ENCODE measurements around the gene DYRK1B. TPM values are rescaled to one million over a fixed set of nuclear protein-coding genes. Genes with fewer than 3 reads are reported as not detected.
A peak's percentile ranks its signal among the peaks of the same experiment; 100 is the strongest.

Gene DYRK1B
- total RNA-seq, 2 donors from 2014 or later, result 8.8 to 17.6 TPM

GRCh38 chr19:39792999-39793546 lies 40.9 kb downstream of the DYRK1B start:
- peaks cover 14% of the 10 kb centered on the region for H3K27me3 Mint-ChIP-seq
- H3K36me3 Mint-ChIP-seq (ENCODE audit: low read depth), result no peaks in the 10 kb centered on the region
- H3K4me3 Mint-ChIP-seq, result peak overlapping the region; percentile 71
- ATAC-seq (replicated peaks), result peak; percentile 98
- H3K4me1 Mint-ChIP-seq, result no peaks in the 10 kb centered on the region
- H3K27ac Mint-ChIP-seq, result no peak overlapping the region
- H3K9me3 Mint-ChIP-seq, result peaks cover 7% of the 10 kb centered on the region

- ATAC-seq (replicated peaks), result no peak
These were observed 45.7 kb downstream of the DYRK1B start for GRCh38 chr19:39788244-39788643.

GRCh38 chr19:39780894-39781293 lies 53.1 kb downstream of the DYRK1B start:
- no peak for ATAC-seq (replicated peaks)
- no peak overlapping the region for H3K27ac Mint-ChIP-seq
- H3K4me3 Mint-ChIP-seq, result no peak overlapping the region
- no peaks in the 10 kb centered on the region for H3K36me3 Mint-ChIP-seq (ENCODE audit: low read depth)
- no peaks in the 10 kb centered on the region for H3K9me3 Mint-ChIP-seq
- H3K4me1 Mint-ChIP-seq, result no peaks in the 10 kb centered on the region
- peaks cover 46% of the 10 kb centered on the region for H3K27me3 Mint-ChIP-seq

More at GRCh38 chr19:39788244-39788643, 45.7 kb downstream of the DYRK1B start:
- no peak overlapping the region for H3K4me3 Mint-ChIP-seq
- no peaks in the 10 kb centered on the region for H3K4me1 Mint-ChIP-seq
- no peak overlapping the region for H3K27ac Mint-ChIP-seq
- H3K36me3 Mint-ChIP-seq (ENCODE audit: low read depth), result no peaks in the 10 kb centered on the region
- H3K27me3 Mint-ChIP-seq, result peaks cover 29% of the 10 kb centered on the region
- H3K9me3 Mint-ChIP-seq, result peaks cover 10% of the 10 kb centered on the region

GRCh38 chr19:39778763-39779162 lies 55.2 kb downstream of the DYRK1B start, which contains the start of gene LEUTX:
Gene LEUTX (plus strand): TSS chr19:39778854. CDS start chr19:39778921, 67 bp downstream.
- Mint-ChIP-seq H3K36me3 (ENCODE audit: low read depth) (no peaks in the 10 kb centered on the region), H3K27ac (no peak within 1 kb of the TSS), H3K4me3 (no peak within 1 kb of the TSS), H3K4me1 (no peaks in the 10 kb centered on the region), H3K9me3 (no peaks in the 10 kb centered on the region), H3K27me3 (peaks cover 36% of the 10 kb centered on the region)
- peak; percentile 96 for ATAC-seq (replicated peaks)

Other genes with a start within 250 kb of the DYRK1B start
- gene LGALS13, start 231.6 kb downstream of the DYRK1B start, total RNA-seq, result not detected
- not detected for gene LGALS16, start 178.2 kb downstream of the DYRK1B start, total RNA-seq
- gene LGALS14, start 129.7 kb downstream of the DYRK1B start, total RNA-seq, result 1 to 10 TPM in 1 of 2 donors, under 1 TPM in 1; 0.69 to 2.2 TPM
- gene CLC, start 96.1 kb downstream of the DYRK1B start, total RNA-seq, result not detected
- gene LEUTX, start 55.3 kb downstream of the DYRK1B start, total RNA-seq, result not detected
- gene FBL, start 12.2 kb upstream of the DYRK1B start, total RNA-seq, result 100 to 1,000 TPM; 513 to 639 TPM
- 10 to 100 TPM in 1 of 2 donors, 1 to 10 TPM in 1; 2.1 to 11.3 TPM for gene FCGBP, start 100.5 kb upstream of the DYRK1B start, total RNA-seq
- gene PSMC4, start 137.0 kb upstream of the DYRK1B start, total RNA-seq, result 100 to 1,000 TPM in 1 of 2 donors, 10 to 100 TPM in 1; 66.4 to 121 TPM
- gene ZNF546, start 162.9 kb upstream of the DYRK1B start, total RNA-seq, result 10 to 100 TPM in 1 of 2 donors, 1 to 10 TPM in 1; 5.8 to 10.2 TPM
- gene ZNF780B, start 222.1 kb upstream of the DYRK1B start, total RNA-seq, result 10 to 100 TPM; 12.1 to 20.9 TPM

Measured in activated T-helper 17 cell treated with anti-CD3 and anti-CD28 coated beads, Interleukin-2, amount 50 U/mL, for 72 hours (primary cell).